ENCODE data around the gene PHACTR2. TPM values are rescaled to one million over a fixed set of nuclear protein-coding genes. Genes with fewer than 3 reads are reported as not detected.

The PHACTR2 gene
- 48.2 and 59.9 TPM in 2 replicates for total RNA-seq

GRCh38 chr6:143677891-143678791 is at the start of gene PHACTR2:
Gene PHACTR2, plus strand, starts transcription at chr6:143677965. Its CDS starts 199 bp downstream, at chr6:143678164.

GRCh38 chr6:143842902-143843676 is 165.3 kb downstream of the PHACTR2 start, which contains the start of gene LTV1:
Gene LTV1, plus strand, starts transcription at chr6:143843338. Its CDS starts 140 bp downstream, at chr6:143843478.

GRCh38 chr6:143864234-143864633 is 186.5 kb downstream of the PHACTR2 start, which contains the start of gene ZC2HC1B:
Gene ZC2HC1B, plus strand, starts transcription at chr6:143864474. Its CDS starts 66 bp downstream, at chr6:143864540.

Other genes with a start within 250 kb of the PHACTR2 start
- 2.0 and 3.0 TPM in 2 replicates for gene ADAT2, start 227.3 kb upstream of the PHACTR2 start, total RNA-seq
- gene PEX3, start 227.2 kb upstream of the PHACTR2 start, total RNA-seq: 22.3 and 22.7 TPM in 2 replicates
- 54.9 and 60.6 TPM in 2 replicates for gene FUCA2, start 166.2 kb upstream of the PHACTR2 start, total RNA-seq
- gene LTV1, start 165.4 kb downstream of the PHACTR2 start, total RNA-seq: 17.2 and 21.1 TPM in 2 replicates
- not detected in 2 replicates for gene ZC2HC1B, start 186.5 kb downstream of the PHACTR2 start, total RNA-seq

Measured in smooth muscle cell of bladder (primary cell).